ENCODE measurements around the gene CD27.

The CD27 gene

DNA sequence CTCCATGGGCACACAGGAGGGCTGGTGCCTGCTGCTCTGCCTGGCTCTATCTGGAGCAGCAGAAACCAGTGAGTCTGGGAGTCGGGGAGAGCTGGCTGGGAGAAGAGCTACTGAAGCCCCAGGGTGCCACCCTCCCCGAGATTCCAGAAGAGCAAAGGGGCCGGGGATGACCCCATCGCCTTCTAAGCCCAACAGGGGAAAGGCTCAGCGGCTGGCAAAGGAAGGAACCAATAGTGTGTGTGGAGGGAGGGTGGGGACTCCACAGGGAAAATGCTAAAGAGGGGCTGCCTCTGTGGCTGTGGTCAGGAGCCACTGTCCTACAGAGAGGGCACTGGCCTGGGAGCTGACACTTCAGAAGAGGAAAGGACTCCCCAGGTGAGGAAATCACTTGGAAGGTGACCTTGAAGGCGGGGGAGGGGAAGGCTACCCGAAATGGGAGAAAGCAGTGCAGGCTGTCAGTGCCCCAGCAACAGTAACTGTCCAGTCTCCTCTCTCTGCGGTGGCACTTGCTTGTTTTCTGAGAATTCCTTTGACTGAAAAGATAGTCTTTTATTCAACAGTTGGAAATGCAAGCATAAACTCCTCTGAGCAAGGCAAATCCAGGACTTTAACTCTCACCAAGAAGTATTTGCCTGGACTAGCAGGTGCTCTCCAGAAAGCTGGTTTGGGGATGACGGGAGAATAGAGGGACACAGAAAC is 7.6 kb downstream of the CD27 start:
- DNase-seq (ENCODE audit: extremely low spot score), result no peak
- CTCF ChIA-PET, result interaction anchor here (1.2 to 12.1 kb wide), 8 partner anchors 9 to 104 kb away, joined by 3 to 91 read pairs (median 5); partner anchors contain the start of gene VAMP1
- no peak for TF ChIP-seq CTCF (IDR thresholded peaks at IDR 0.05; ENCODE audit: control extremely low read depth, extremely low read depth, low read depth, missing control alignments)
- POLR2A ChIA-PET, result interaction anchor here (0.6 to 3.2 kb wide), 8 partner anchors 9 to 415 kb away, joined by 3 to 28 read pairs (median 4); partner anchors contain the start of genes GAPDH, TPI1 and VAMP1

- DNase-seq (ENCODE audit: extremely low spot score), result no peak
- ChIA-PET POLR2A (interaction anchor here (0.6 to 3.2 kb wide), 6 partner anchors 9 to 414 kb away, joined by 3 to 28 read pairs (median 4); partner anchors contain the start of genes GAPDH, TPI1 and VAMP1), CTCF (interaction anchor here (1.2 to 12.1 kb wide), 7 partner anchors 9 to 104 kb away, joined by 3 to 91 read pairs (median 5); partner anchors contain the start of gene VAMP1)
- TF ChIP-seq CTCF (IDR thresholded peaks at IDR 0.05; ENCODE audit: control extremely low read depth, extremely low read depth, low read depth, missing control alignments), result no peak
Observed at GRCh38 chr12:6452944-6453630, 8.3 kb downstream of the CD27 start.

- no peak for DNase-seq (ENCODE audit: extremely low spot score)
- POLR2A ChIA-PET, result interaction anchor here (0.7 to 1.7 kb wide), 3 partner anchors 10 to 16 kb away, joined by 3 to 5 read pairs (median 4); partner anchors contain the start of gene VAMP1
- TF ChIP-seq CTCF (IDR thresholded peaks at IDR 0.05; ENCODE audit: control extremely low read depth, extremely low read depth, low read depth, missing control alignments), result no peak
- CTCF ChIA-PET, result interaction anchor here (1.1 to 9.5 kb wide), 6 partner anchors 8 to 41 kb away, joined by 3 to 84 read pairs (median 6); partner anchors contain the start of gene VAMP1
Observed at GRCh38 chr12:6457220-6457945, 12.6 kb downstream of the CD27 start.

GRCh38 chr12:6458281-6459003 is 13.7 kb downstream of the CD27 start:
- CTCF ChIA-PET, result interaction anchor here (1.0 to 8.0 kb wide), 6 partner anchors 12 to 34 kb away, joined by 3 to 84 read pairs (median 4); partner anchors contain the start of genes CD27 and VAMP1
- no peak for DNase-seq (ENCODE audit: extremely low spot score)
- POLR2A ChIA-PET, result interaction anchor here (0.6 to 4.2 kb wide), 6 partner anchors 11 to 35 kb away, joined by 3 to 73 read pairs (median 4); partner anchors contain the start of gene VAMP1
- TF ChIP-seq CTCF (IDR thresholded peaks at IDR 0.05; ENCODE audit: control extremely low read depth, extremely low read depth, low read depth, missing control alignments), result no peak

DNA sequence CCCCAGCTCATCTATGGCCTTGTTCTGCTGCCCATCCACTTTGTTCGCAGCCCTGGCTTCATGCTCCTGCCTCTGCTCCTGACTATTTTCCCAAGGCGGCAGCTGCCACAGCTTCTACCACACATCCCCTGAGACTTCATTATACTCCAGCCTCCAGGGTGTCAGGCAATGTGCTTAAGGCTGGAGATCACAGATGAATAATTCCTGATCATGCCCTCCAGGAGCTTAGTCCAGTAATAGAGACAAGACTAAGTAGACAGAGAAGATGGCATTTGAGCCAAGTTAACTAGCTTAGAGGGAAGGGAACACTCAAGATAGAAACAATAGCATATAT is 14.2 kb downstream of the CD27 start:
- ChIA-PET CTCF (interaction anchor here (1.0 to 8.0 kb wide), 6 partner anchors 11 to 35 kb away, joined by 3 to 84 read pairs (median 4); partner anchors contain the start of genes CD27 and VAMP1), POLR2A (interaction anchor here (1.0 to 4.2 kb wide), 3 partner anchors 11 to 35 kb away, joined by 3 to 73 read pairs (median 4); partner anchors contain the start of gene VAMP1)
- no peak for TF ChIP-seq CTCF (IDR thresholded peaks at IDR 0.05; ENCODE audit: control extremely low read depth, extremely low read depth, low read depth, missing control alignments)
- DNase-seq (ENCODE audit: extremely low spot score), result no peak
